OCI-LY1 (cell line): ENCODE measurements around the gene SMIM20.

Experiments
- H2AFZ ChIP-seq: fragments of 200-600 bp; sonication (generic), shearing (Covaris generic); 2 replicates; pipeline ENCODE4 v1.6.0; 2014; ENCODE audit warnings: antibody characterized with exemption, mild to moderate bottlenecking, low read length
- H3F3A ChIP-seq: fragments of 200-600 bp; sonication (generic), shearing (Covaris generic); 2 replicates; pipeline ENCODE4 v1.6.0; 2014; ENCODE audit warnings: mild to moderate bottlenecking, antibody characterized with exemption, low read length, moderate library complexity; ENCODE audit not compliant: insufficient read depth
- H3K27ac ChIP-seq: fragments of 200-600 bp; sonication (generic); 2 replicates; pipeline ENCODE4 v1.5.1; 2014; ENCODE audit warnings: low read length, mixed run types, mild to moderate bottlenecking, low read depth; ENCODE audit not compliant: poor library complexity, severe bottlenecking
- H3K27me3 ChIP-seq: fragments of 200-600 bp; sonication (generic); 2 replicates; pipeline ENCODE4 v1.6.0; 2014; ENCODE audit warnings: antibody characterized with exemption, mild to moderate bottlenecking, low read length, moderate library complexity; ENCODE audit not compliant: insufficient read depth
- H3K36me3 ChIP-seq: fragments of 200-600 bp; sonication (generic); 2 replicates; pipeline ENCODE4 v1.6.1; 2014; ENCODE audit warnings: mild to moderate bottlenecking, antibody characterized with exemption, low read length, moderate library complexity, mixed read lengths; ENCODE audit not compliant: insufficient read depth
- H3K4me1 ChIP-seq: fragments of 200-600 bp; sonication (generic); 2 replicates; pipeline ENCODE4 v1.5.1; 2014; ENCODE audit warnings: mild to moderate bottlenecking, low read length, moderate library complexity; ENCODE audit not compliant: insufficient read depth, severe bottlenecking
- H3K4me2 ChIP-seq: fragments of 200-600 bp; sonication (generic), shearing (Covaris generic); 2 replicates; pipeline ENCODE4 v1.6.1; 2014; ENCODE audit warnings: low read length
- H3K4me3 ChIP-seq: fragments of 200-600 bp; sonication (generic); 2 replicates; pipeline ENCODE4 v1.5.1; 2014; ENCODE audit warnings: low read length, low read depth, mild to moderate bottlenecking, mixed read lengths; ENCODE audit not compliant: poor library complexity, severe bottlenecking
- H3K79me2 ChIP-seq: fragments of 200-600 bp; shearing (Covaris generic); 2 replicates; pipeline ENCODE4 v1.6.1; 2016; ENCODE audit warnings: mixed run types, low read length, mixed read lengths; ENCODE audit not compliant: insufficient read depth
- H3K9ac ChIP-seq: fragments of 200-600 bp; sonication (generic), shearing (Covaris generic); 2 replicates; pipeline ENCODE4 v1.6.1; 2014; ENCODE audit warnings: mild to moderate bottlenecking, low read length, mixed read lengths
- H3K9me2 ChIP-seq: fragments of 200-600 bp; sonication (generic), shearing (Covaris generic); 2 replicates; pipeline ENCODE4 v1.6.1; 2014; ENCODE audit warnings: low read depth, mild to moderate bottlenecking, low read length, mixed read lengths
- H3K9me3 ChIP-seq: fragments of 200-600 bp; shearing (Covaris generic); 2 replicates; pipeline ENCODE4 v1.6.1; 2014; ENCODE audit warnings: low read length, mixed read lengths
- H4K20me1 ChIP-seq: fragments of 200-600 bp; sonication (generic), shearing (Covaris generic); 2 replicates; pipeline ENCODE4 v1.6.0; 2016; ENCODE audit warnings: mild to moderate bottlenecking, low read length; ENCODE audit not compliant: insufficient read depth
- CTCF ChIP-seq: fragments of 200-600 bp; sonication (generic), shearing (Covaris generic); IDR thresholded peaks from 2 replicates; pipeline ENCODE4 v1.5.1; 2017; ENCODE audit warnings: mild to moderate bottlenecking, antibody characterized with exemption, low read length, moderate library complexity, mixed read lengths
- EZH2 ChIP-seq: fragments of 200-600 bp; sonication (generic), shearing (Covaris generic); IDR thresholded peaks from 2 replicates; pipeline ENCODE4 v1.8.0; 2017; ENCODE audit warnings: borderline replicate concordance, mixed run types, mild to moderate bottlenecking, antibody characterized with exemption, low read length, moderate library complexity, mixed read lengths

The SMIM20 gene

GRCh38 chr4:25879091-25879584, 34.9 kb upstream of the SMIM20 start:
- Histone ChIP-seq H3K9me3 (no peaks in the 10 kb centered on the region), H3K4me3 (no peak overlapping the region), H3K27me3 (no peaks in the 10 kb centered on the region), H3K4me1 (peaks cover 85% of the 10 kb centered on the region), H3K36me3 (no peaks in the 10 kb centered on the region), H3K27ac (peak overlapping the region; percentile 100), H3F3A (peaks cover 14% of the 10 kb centered on the region), H3K9me2 (no peaks in the 10 kb centered on the region), H3K9ac (peak overlapping the region; percentile 74), H2AFZ (no peak overlapping the region), H3K79me2 (no peaks in the 10 kb centered on the region), H4K20me1 (no peaks in the 10 kb centered on the region), H3K4me2 (peak overlapping the region; percentile 57)
- TF ChIP-seq CTCF (no peak), EZH2 (no peak)

- Histone ChIP-seq H4K20me1 (no peaks in the 10 kb centered on the region), H3K79me2 (no peaks in the 10 kb centered on the region), H3K4me3 (no peak overlapping the region), H3K36me3 (no peaks in the 10 kb centered on the region), H3F3A (peaks cover 10% of the 10 kb centered on the region), H3K27ac (peak overlapping the region; percentile 100), H3K9ac (peak overlapping the region; percentile 74; the same call in 1 of the 2 replicates), H3K9me3 (no peaks in the 10 kb centered on the region), H3K4me1 (peaks cover 85% of the 10 kb centered on the region), H2AFZ (no peak overlapping the region), H3K9me2 (no peaks in the 10 kb centered on the region), H3K27me3 (no peaks in the 10 kb centered on the region), H3K4me2 (peak overlapping the region; percentile 40; the same call in 1 of the 2 replicates)
- TF ChIP-seq CTCF (no peak), EZH2 (no peak)
These were observed 34.4 kb upstream of the SMIM20 start for GRCh38 chr4:25879587-25879986.

DNA sequence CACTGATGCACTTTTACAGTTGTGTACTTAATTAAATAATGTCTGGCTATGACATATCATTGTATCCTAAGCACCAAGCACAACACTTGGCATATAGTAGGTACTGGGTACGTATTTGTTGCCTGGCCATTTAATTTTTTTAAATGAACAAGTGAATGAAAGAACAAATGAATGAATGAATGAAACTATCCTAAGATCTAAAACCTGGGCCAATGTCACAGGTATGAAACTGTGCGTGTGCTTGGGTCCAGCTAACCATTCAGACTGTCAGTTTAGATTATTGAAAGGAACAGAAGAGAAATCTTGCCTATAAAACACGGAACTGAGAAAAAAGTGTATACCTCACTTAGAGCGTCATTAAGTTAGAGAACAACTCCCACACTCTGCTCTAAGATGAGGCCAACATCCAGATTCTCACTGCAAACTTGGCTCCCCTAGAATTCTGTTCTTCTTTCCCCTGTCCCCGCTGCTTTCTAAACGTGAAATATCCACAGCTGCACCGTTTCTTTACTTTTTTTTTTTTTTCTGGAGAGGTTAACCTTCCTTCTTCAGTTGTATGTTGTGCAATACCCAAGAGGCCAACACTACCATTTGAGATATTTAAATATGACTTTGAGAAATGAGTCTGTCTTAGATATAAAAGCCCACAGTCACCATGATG, 33.9 kb upstream of the SMIM20 start:
- H3K27ac ChIP-seq: peak overlapping the region; percentile 100
- peaks cover 85% of the 10 kb centered on the region for H3K4me1 ChIP-seq
- H2AFZ ChIP-seq: no peak overlapping the region
- H3K27me3 ChIP-seq: no peaks in the 10 kb centered on the region
- H3F3A ChIP-seq: peaks cover 4% of the 10 kb centered on the region; the same call in 1 of the 2 replicates
- no peaks in the 10 kb centered on the region for H3K79me2 ChIP-seq
- H3K9me3 ChIP-seq: no peaks in the 10 kb centered on the region
- TF ChIP-seq EZH2: no peak
- TF ChIP-seq CTCF: no peak
- no peak overlapping the region for H3K4me3 ChIP-seq
- no peaks in the 10 kb centered on the region for H3K36me3 ChIP-seq
- H4K20me1 ChIP-seq: no peaks in the 10 kb centered on the region
- H3K4me2 ChIP-seq: peak overlapping the region; percentile 31
- H3K9me2 ChIP-seq: no peaks in the 10 kb centered on the region
- H3K9ac ChIP-seq: peak overlapping the region; percentile 31; the same call in 1 of the 2 replicates
